Measurements from ENCODE around the gene MCU. TPM values are rescaled to one million over a fixed set of nuclear protein-coding genes. Genes with fewer than 3 reads are reported as not detected.

The MCU gene
- total and polyA plus RNA-seq, 2 of the 4 experiments (the other 2 are of a cell fraction), result 36.2 to 36.7 TPM

DNA sequence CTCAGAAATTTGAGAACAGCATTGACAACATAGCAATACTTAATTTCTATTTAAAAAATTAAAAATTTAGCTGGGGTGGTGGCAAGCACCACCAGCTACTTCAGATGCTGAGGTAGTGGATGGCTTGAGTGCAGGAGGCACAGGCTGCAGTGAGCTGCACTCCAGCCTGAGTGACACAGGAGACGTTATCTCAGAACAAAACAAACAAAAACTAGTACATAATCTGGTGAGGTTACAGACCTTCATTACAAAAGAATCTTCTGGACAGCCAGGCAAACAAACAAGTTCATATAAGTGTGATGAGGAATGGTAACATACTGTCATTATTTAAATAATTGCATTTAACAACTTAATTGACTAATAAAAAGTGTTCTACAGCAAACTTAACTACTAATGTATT, 124.6 kb downstream of the MCU start:
- Histone ChIP-seq H3K4me3 (ENCODE audit: insufficient read depth, low read depth, low read length) (no peak overlapping the region), H3K9me1 (ENCODE audit: insufficient read depth, low read length) (0 out of 2 replicates have a peak, but pooled peaks cover 3% of the 10 kb centered on the region), H2AK9ac (replicated peaks; ENCODE audit: low read depth, low read length, poor library complexity) (no peak overlapping the region), H3K79me1 (ENCODE audit: low read depth in 1 of 2, low read length in 2 of 2) (peaks cover 17 to 29% of the 10 kb centered on the region in 2 experiments), H3K27me3 (ENCODE audit: control insufficient read depth, insufficient read depth, low read length) (no peaks in the 10 kb centered on the region), H2BK20ac (ENCODE audit: low read depth, low read length) (no peak overlapping the region), H2BK5ac (ENCODE audit: low read depth, low read length, poor library complexity, severe bottlenecking) (no peak overlapping the region), H4K8ac (ENCODE audit: low read depth in 2 of 2, low read length in 2 of 2) (no peak overlapping the region), H3K18ac (ENCODE audit: low read depth, low read length) (no peak overlapping the region), H3K27ac (ENCODE audit: insufficient read depth, low read length) (no peak overlapping the region), H3K56ac (ENCODE audit: extremely low read depth, insufficient read depth, low read length) (no peak overlapping the region), H2AK5ac (ENCODE audit: low read depth, low read length) (no peak overlapping the region), H4K5ac (ENCODE audit: low read depth, low read length) (no peak overlapping the region), H4K20me1 (ENCODE audit: insufficient read depth, low read length) (0 out of 2 replicates have a peak, but pooled peaks cover 6% of the 10 kb centered on the region), H3K4me2 (ENCODE audit: low read depth, low read length) (no peak overlapping the region), H2BK15ac (ENCODE audit: low read depth, low read length) (no peak overlapping the region), H4K91ac (ENCODE audit: insufficient read depth, low read depth, low read length) (no peak overlapping the region), H3K14ac (replicated peaks; ENCODE audit: low read depth, low read length) (no peak overlapping the region), H3K9me3 (ENCODE audit: control insufficient read depth, insufficient read depth, low read length) (no peaks in the 10 kb centered on the region), H3K4ac (ENCODE audit: low read depth, low read length) (no peak overlapping the region), H2BK120ac (ENCODE audit: low read depth, low read length) (no peak overlapping the region), H3K23ac (ENCODE audit: low read depth, low read length) (no peak overlapping the region), H3K36me3 (ENCODE audit: control insufficient read depth, insufficient read depth, low read length) (no peaks in the 10 kb centered on the region), H3K9ac (ENCODE audit: low read depth, low read length) (no peak overlapping the region), H2AFZ (replicated peaks; ENCODE audit: low read length, poor library complexity) (no peak overlapping the region), H3K4me1 (ENCODE audit: control insufficient read depth, insufficient read depth, low read length) (peaks cover 3% of the 10 kb centered on the region; the same call in 1 of the 2 replicates)
- DNase-seq (no peak), ATAC-seq (ENCODE audit: low read depth) (no peak)
- CTCF ChIA-PET, result no interaction called here
- BruUV-seq (replicated peaks), result no TSS peak
- POLR2A ChIA-PET (ENCODE audit: unreplicated experiment), result no interaction called here
- WGBS, 2 experiments (ENCODE audit: extremely low coverage in 2 of 2, insufficient read length in 1 of 2), result no CpG with 5 or more reads among the region's 1 CpG
- no peak for TF ChIP-seq FOS (IDR thresholded peaks at IDR 0.05; ENCODE audit: low read depth, low read length)
- no peak for TF ChIP-seq MXI1 (IDR thresholded peaks at IDR 0.05; ENCODE audit: borderline replicate concordance, low read depth, low read length)
- TF ChIP-seq, protein P1, sequence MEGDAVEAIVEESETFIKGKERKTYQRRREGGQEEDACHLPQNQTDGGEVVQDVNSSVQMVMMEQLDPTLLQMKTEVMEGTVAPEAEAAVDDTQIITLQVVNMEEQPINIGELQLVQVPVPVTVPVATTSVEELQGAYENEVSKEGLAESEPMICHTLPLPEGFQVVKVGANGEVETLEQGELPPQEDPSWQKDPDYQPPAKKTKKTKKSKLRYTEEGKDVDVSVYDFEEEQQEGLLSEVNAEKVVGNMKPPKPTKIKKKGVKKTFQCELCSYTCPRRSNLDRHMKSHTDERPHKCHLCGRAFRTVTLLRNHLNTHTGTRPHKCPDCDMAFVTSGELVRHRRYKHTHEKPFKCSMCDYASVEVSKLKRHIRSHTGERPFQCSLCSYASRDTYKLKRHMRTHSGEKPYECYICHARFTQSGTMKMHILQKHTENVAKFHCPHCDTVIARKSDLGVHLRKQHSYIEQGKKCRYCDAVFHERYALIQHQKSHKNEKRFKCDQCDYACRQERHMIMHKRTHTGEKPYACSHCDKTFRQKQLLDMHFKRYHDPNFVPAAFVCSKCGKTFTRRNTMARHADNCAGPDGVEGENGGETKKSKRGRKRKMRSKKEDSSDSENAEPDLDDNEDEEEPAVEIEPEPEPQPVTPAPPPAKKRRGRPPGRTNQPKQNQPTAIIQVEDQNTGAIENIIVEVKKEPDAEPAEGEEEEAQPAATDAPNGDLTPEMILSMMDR (conservative IDR thresholded peaks at IDR 0.05; ENCODE audit: low read depth, low read length), result no peak
- TF ChIP-seq RFX5 (IDR thresholded peaks at IDR 0.05; ENCODE audit: low read depth, low read length), result no peak
- in situ Hi-C loops (cut with MboI; ENCODE audit: low sequenced_read_pairs) (no loop called here), intact Hi-C loops (cut with micrococcal nuclease) (no loop called here), dilution Hi-C loops (cut with HindIII; ENCODE audit: low sequenced_read_pairs, unreplicated experiment) (no loop called here)

Data from IMR-90 (cell line).